Endothelial cell of umbilical vein (primary cell): ENCODE measurements around the gene MAN1A1. TPM values are rescaled to one million over a fixed set of nuclear protein-coding genes. Genes with fewer than 3 reads are reported as not detected.
"Not testable (repeated sequence)": the region's sequence is repeated elsewhere in the genome, so short reads cannot be mapped to it uniquely, and the experiment has no call there.

Experiments used
- BruUV-seq: library from RNA; stranded (reverse); fragments of 400-500 nt; replicated peaks from 2 replicates; lab custom pipeline; 2021; lab: Mats Ljungman, UMichigan
- CTCF ChIA-PET: fragments of 300-600, 350-600 bp; sonication (Branson Sonifier 250); formaldehyde crosslinking; loops from one replicate; lab custom pipeline; 2021; ENCODE audit warnings: antibody characterized with exemption, inconsistent platforms; lab: Charles Lee
- POLR2A ChIA-PET: fragments of 300-600, 350-600 bp; sonication (Branson Sonifier 250); formaldehyde crosslinking; loops from one replicate; lab custom pipeline; 2021; ENCODE audit warnings: antibody characterized with exemption, inconsistent platforms; lab: Charles Lee
- DNase-seq: peaks from one replicate; pipeline ENCODE4 v3.0.0-alpha.2; 2011; ENCODE audit warnings: low read depth, low spot score
- FAIRE-seq: peaks from 2 replicates; lab custom pipeline; 2011; peaks lifted over from hg19 to GRCh38; lab: Jason Lieb, UNC
- H2AFZ ChIP-seq: 2 replicates; pipeline ENCODE4 v1.6.0; 2012; ENCODE audit warnings: low read depth, low read length, control low read depth, inconsistent platforms
- H3K27ac ChIP-seq: 2 replicates; pipeline ENCODE4 v1.5.1; 2011; ENCODE audit warnings: low read depth, mild to moderate bottlenecking, control low read depth, low read length, moderate library complexity; ENCODE audit not compliant: insufficient read depth
- H3K27me3 ChIP-seq, 2 experiments: 2 replicates each; pipeline versions ENCODE4 v1.6.0 to v1.6.1; 2011; ENCODE audit warnings: low read length in 2 of 2, mixed read lengths in 1 of 2; ENCODE audit not compliant: control insufficient read depth in 2 of 2, insufficient read depth in 2 of 2
- H3K36me3 ChIP-seq, 2 experiments: 2 replicates in 1 of 2; 3 replicates in 1 of 2; pipeline ENCODE4 v1.5.1; 2011; ENCODE audit warnings: low read length in 2 of 2, mild to moderate bottlenecking in 1 of 2, moderate library complexity in 1 of 2; ENCODE audit not compliant: control insufficient read depth in 2 of 2, insufficient read depth in 2 of 2; ENCODE audit errors: extremely low read depth in 1 of 2
- H3K4me1 ChIP-seq: 3 replicates; pipeline ENCODE4 v1.5.1; 2011; ENCODE audit warnings: mild to moderate bottlenecking, low read length; ENCODE audit not compliant: control insufficient read depth, insufficient read depth; ENCODE audit errors: extremely low read depth
- H3K4me2 ChIP-seq: 2 replicates; pipeline ENCODE4 v1.6.1; 2011; ENCODE audit warnings: low read length, control low read depth, mixed read lengths; ENCODE audit not compliant: insufficient read depth
- H3K4me3 ChIP-seq, 3 experiments: fragments of 200-600 bp in 1 of 3; sonication (generic), shearing (Covaris generic) in 1 of 3; replicated peaks in 1 of 3; 2 replicates each; pipeline ENCODE4 v1.5.1; 2011 to 2016; ENCODE audit warnings: control low read depth in 3 of 3, low read length in 3 of 3, mild to moderate bottlenecking in 2 of 3, inconsistent platforms in 1 of 3, low read depth in 1 of 3, moderate library complexity in 1 of 3; ENCODE audit not compliant: insufficient read depth in 1 of 3
- H3K79me2 ChIP-seq: 2 replicates; pipeline ENCODE4 v1.6.0; 2012; ENCODE audit warnings: low read length, inconsistent platforms; ENCODE audit not compliant: control insufficient read depth, insufficient read depth
- H3K9ac ChIP-seq: replicated peaks from 2 replicates; pipeline ENCODE3; 2011; ENCODE audit warnings: low read length, control low read depth; ENCODE audit not compliant: insufficient read depth; ENCODE audit errors: extremely low read depth
- H3K9me1 ChIP-seq: replicated peaks from 3 replicates; pipeline ENCODE4 v1.6.0; 2011; ENCODE audit warnings: mild to moderate bottlenecking, low read length; ENCODE audit not compliant: control insufficient read depth, insufficient read depth; ENCODE audit errors: extremely low read depth
- H3K9me3 ChIP-seq: replicated peaks from 2 replicates; pipeline ENCODE4 v1.5.1; 2012; ENCODE audit warnings: low read length, inconsistent platforms; ENCODE audit not compliant: control insufficient read depth, insufficient read depth
- H4K20me1 ChIP-seq: replicated peaks from 2 replicates; pipeline ENCODE3; 2011; ENCODE audit warnings: mild to moderate bottlenecking, low read length; ENCODE audit not compliant: control insufficient read depth, insufficient read depth; ENCODE audit errors: extremely low read depth
- CTCF ChIP-seq, 2 donors: IDR thresholded peaks; 1 replicate in 1 of 2; 2 replicates in 1 of 2; pipeline ENCODE4 v1.5.1; 2011; ENCODE audit warnings: low read length in 2 of 2, mild to moderate bottlenecking in 2 of 2, moderate library complexity in 2 of 2, control low read depth in 1 of 2, inconsistent platforms in 1 of 2, low read depth in 1 of 2; ENCODE audit not compliant: insufficient read depth in 1 of 2; ENCODE audit errors: extremely low read depth in 1 of 2
- EZH2 ChIP-seq: IDR thresholded peaks from 2 replicates; pipeline ENCODE4 v1.6.1; 2012; ENCODE audit warnings: borderline replicate concordance, low read depth, mild to moderate bottlenecking, moderate library complexity, low read length, inconsistent platforms; ENCODE audit not compliant: severe bottlenecking
- FOS ChIP-seq: IDR thresholded peaks from 2 replicates; pipeline ENCODE4 v1.6.1; 2011; ENCODE audit warnings: mild to moderate bottlenecking, low read length, moderate library complexity, borderline replicate concordance; ENCODE audit not compliant: insufficient read depth
- GATA2 ChIP-seq: IDR thresholded peaks from 2 replicates; pipeline ENCODE4 v1.7.0; 2011; ENCODE audit warnings: low read depth, mild to moderate bottlenecking, moderate library complexity, mixed read lengths, low read length; ENCODE audit not compliant: insufficient read length, insufficient read depth
- JUN ChIP-seq: IDR thresholded peaks from 2 replicates; pipeline ENCODE4 v1.6.1; 2011; ENCODE audit warnings: borderline replicate concordance, low read depth; ENCODE audit not compliant: insufficient read length, insufficient read depth
- MAX ChIP-seq: IDR thresholded peaks from 2 replicates; pipeline ENCODE4 v1.6.1; 2011; ENCODE audit not compliant: insufficient read depth, insufficient read length
- MYC ChIP-seq: IDR thresholded peaks from one replicate; pipeline ENCODE4 v1.6.1; 2011; ENCODE audit warnings: mild to moderate bottlenecking, low read depth, low read length
- POLR2A ChIP-seq: IDR thresholded peaks from 2 replicates; pipeline ENCODE4 v1.6.1; 2012; ENCODE audit warnings: low read depth, mild to moderate bottlenecking, control low read depth, low read length
- POLR2AphosphoS5 ChIP-seq: IDR thresholded peaks from 2 replicates; pipeline ENCODE4 v1.6.1; 2012; ENCODE audit warnings: low read depth, mild to moderate bottlenecking, control low read depth, low read length, moderate library complexity; ENCODE audit not compliant: insufficient read depth
- dilution Hi-C: fragments of 300-500 bp; cut with MboI; formaldehyde crosslinking; loops from one replicate; pipeline ENCODE4 v1.15.0; 2019; ENCODE audit warnings: low sequenced_read_pairs; ENCODE audit not compliant: extremely low pct_ligation_motif_present
- intact Hi-C: fragments of 100-400 bp; cut with micrococcal nuclease; formaldehyde crosslinking; loops from one replicate; pipeline ENCODE4 v1.10.0; 2022
- polyA plus RNA-seq, 4 experiments: library from polyadenylated mRNA; depleted of rRNA in 3 of 4; stranded (reverse) in 3 of 4; unstranded in 1 of 4; fragments of >200 nt; gene quantifications; 2 replicates each; pipeline versions ENCODE4 v1.2.1 to v1.2.3, GENCODE V29; 2011 to 2012; ENCODE audit warnings: missing spikeins in 1 of 4
- total RNA-seq: library from RNA; stranded (reverse); gene quantifications from 2 replicates; pipeline ENCODE4 v1.2.3, GENCODE V29; 2021

MAN1A1 gene
- total and polyA plus RNA-seq, 2 donors (not counting 3 experiments of a cell fraction or from before 2014, with no cell fraction given) = 3.3 to 12.9 TPM

GRCh38 chr6:119156757-119157505, 192.6 kb downstream of the MAN1A1 start:
- H3K4me1 ChIP-seq = no peaks in the 10 kb centered on the region
- no TSS peak for BruUV-seq
- intact Hi-C loops (no loop called here), dilution Hi-C loops (no loop called here)
- no peaks in the 10 kb centered on the region for H3K27me3 ChIP-seq
- no peaks in the 10 kb centered on the region for H4K20me1 ChIP-seq
- no peaks in the 10 kb centered on the region for H3K79me2 ChIP-seq
- H3K4me2 ChIP-seq = no peak overlapping the region
- no peaks in the 10 kb centered on the region for H3K36me3 ChIP-seq
- H3K9me1 ChIP-seq = no peaks in the 10 kb centered on the region
- TF ChIP-seq FOS (no peak), EZH2 (no peak), POLR2AphosphoS5 (no peak), MAX (no peak), GATA2 (no peak), POLR2A (no peak), CTCF (IDR thresholded peaks at IDR 0.05; ENCODE audit: extremely low read depth in 1 of 2, insufficient read depth in 1 of 2, low read depth in 1 of 2, low read length in 2 of 2) (no peak), MYC (no peak), JUN (no peak)
- POLR2A ChIA-PET = no interaction called here
- DNase-seq = no peak
- no peak overlapping the region for H2AFZ ChIP-seq
- H3K9me3 ChIP-seq = no peaks in the 10 kb centered on the region
- no peak for FAIRE-seq
- no peak overlapping the region for H3K4me3 ChIP-seq
- no peak overlapping the region for H3K27ac ChIP-seq
- CTCF ChIA-PET = interaction anchor here (0.9 kb wide), 1 partner anchor 9 kb away, joined by 3 read pairs; no protein-coding TSS in a partner anchor
- no peak overlapping the region for H3K9ac ChIP-seq

- H3K9me1 ChIP-seq, H3K9ac ChIP-seq, dilution Hi-C loops, H3K36me3 ChIP-seq, H3K4me1 ChIP-seq, H3K9me3 ChIP-seq, H3K79me2 ChIP-seq, H3K4me2 ChIP-seq, FAIRE-seq, H2AFZ ChIP-seq, BruUV-seq, H3K27ac ChIP-seq, POLR2A ChIA-PET, CTCF ChIA-PET, H4K20me1 ChIP-seq, intact Hi-C loops, H3K27me3 ChIP-seq, H3K4me3 ChIP-seq, DNase-seq: not testable (repeated sequence)
Observed at GRCh38 chr6:119156082-119156481, 193.5 kb downstream of the MAN1A1 start.
